ENCODE measurements around the gene SMPD3.
A peak's percentile ranks its signal among the peaks of the same experiment; 100 is the strongest.

SMPD3 gene

DNA sequence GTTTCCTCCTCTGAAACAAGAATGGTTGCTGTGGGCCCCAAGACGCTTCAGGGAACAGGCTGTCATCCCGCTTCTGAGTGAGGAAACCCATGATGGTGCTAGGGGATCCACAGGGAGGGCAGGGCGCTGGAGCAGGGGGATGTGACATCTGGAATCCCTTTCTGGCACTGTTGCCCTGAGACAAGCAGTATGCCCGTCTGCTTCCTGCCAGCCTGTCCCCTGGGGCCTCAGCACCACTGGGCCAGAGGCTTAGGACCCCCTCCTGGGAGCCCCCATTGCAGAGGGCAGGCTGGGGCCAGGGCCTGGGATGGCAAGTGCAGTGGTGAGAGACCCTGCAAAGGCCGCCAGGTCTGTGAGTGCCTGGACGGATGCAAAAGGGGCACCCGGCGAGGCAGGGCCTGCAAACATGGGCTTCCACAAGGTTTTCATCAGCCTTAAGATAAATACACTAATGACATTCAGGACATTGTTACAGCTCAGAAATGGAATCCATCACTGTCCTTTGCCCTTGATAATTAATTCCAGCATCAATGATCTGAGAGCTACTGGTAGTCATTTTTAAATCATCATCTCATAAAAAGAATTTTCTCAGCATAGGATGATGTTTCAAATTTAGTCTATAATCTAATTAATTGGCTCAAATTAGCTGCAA lies 85.9 kb downstream of the SMPD3 start:
- H3K27ac Mint-ChIP-seq = no peak overlapping the region
- no peak for DNase-seq
- peaks cover 11% of the 10 kb centered on the region for H3K4me1 Mint-ChIP-seq (ENCODE audit: low read depth)
- peaks cover 23% of the 10 kb centered on the region for H3K36me3 Mint-ChIP-seq (ENCODE audit: low read depth)
- H3K27me3 Mint-ChIP-seq = peaks cover 16% of the 10 kb centered on the region
- no peak overlapping the region for H3K4me3 Mint-ChIP-seq
- H3K9me3 Mint-ChIP-seq = no peaks in the 10 kb centered on the region

GRCh38 chr16:68361485-68361884 lies 86.8 kb downstream of the SMPD3 start:
- Mint-ChIP-seq H3K9me3 (no peaks in the 10 kb centered on the region), H3K27ac (no peak overlapping the region), H3K4me1 (ENCODE audit: low read depth) (peaks cover 15% of the 10 kb centered on the region), H3K27me3 (peaks cover 12% of the 10 kb centered on the region), H3K36me3 (ENCODE audit: low read depth) (peaks cover 32% of the 10 kb centered on the region), H3K4me3 (no peak overlapping the region)
- no peak for DNase-seq

- no peak for DNase-seq
- H3K4me3 Mint-ChIP-seq = no peak overlapping the region
- H3K9me3 Mint-ChIP-seq = no peaks in the 10 kb centered on the region
- peaks cover 7% of the 10 kb centered on the region for H3K27me3 Mint-ChIP-seq
- H3K4me1 Mint-ChIP-seq (ENCODE audit: low read depth) = peaks cover 21% of the 10 kb centered on the region
- H3K36me3 Mint-ChIP-seq (ENCODE audit: low read depth) = peaks cover 37% of the 10 kb centered on the region
- no peak overlapping the region for H3K27ac Mint-ChIP-seq
Observed at GRCh38 chr16:68360956-68361355, 87.4 kb downstream of the SMPD3 start.

- Mint-ChIP-seq H3K9me3 (no peaks in the 10 kb centered on the region), H3K27ac (no peak overlapping the region), H3K4me1 (ENCODE audit: low read depth) (peaks cover 25% of the 10 kb centered on the region), H3K4me3 (no peak overlapping the region), H3K27me3 (peaks cover 3% of the 10 kb centered on the region), H3K36me3 (ENCODE audit: low read depth) (peaks cover 40% of the 10 kb centered on the region)
- DNase-seq = no peak
Observed at GRCh38 chr16:68360547-68360946, 87.8 kb downstream of the SMPD3 start.

DNA sequence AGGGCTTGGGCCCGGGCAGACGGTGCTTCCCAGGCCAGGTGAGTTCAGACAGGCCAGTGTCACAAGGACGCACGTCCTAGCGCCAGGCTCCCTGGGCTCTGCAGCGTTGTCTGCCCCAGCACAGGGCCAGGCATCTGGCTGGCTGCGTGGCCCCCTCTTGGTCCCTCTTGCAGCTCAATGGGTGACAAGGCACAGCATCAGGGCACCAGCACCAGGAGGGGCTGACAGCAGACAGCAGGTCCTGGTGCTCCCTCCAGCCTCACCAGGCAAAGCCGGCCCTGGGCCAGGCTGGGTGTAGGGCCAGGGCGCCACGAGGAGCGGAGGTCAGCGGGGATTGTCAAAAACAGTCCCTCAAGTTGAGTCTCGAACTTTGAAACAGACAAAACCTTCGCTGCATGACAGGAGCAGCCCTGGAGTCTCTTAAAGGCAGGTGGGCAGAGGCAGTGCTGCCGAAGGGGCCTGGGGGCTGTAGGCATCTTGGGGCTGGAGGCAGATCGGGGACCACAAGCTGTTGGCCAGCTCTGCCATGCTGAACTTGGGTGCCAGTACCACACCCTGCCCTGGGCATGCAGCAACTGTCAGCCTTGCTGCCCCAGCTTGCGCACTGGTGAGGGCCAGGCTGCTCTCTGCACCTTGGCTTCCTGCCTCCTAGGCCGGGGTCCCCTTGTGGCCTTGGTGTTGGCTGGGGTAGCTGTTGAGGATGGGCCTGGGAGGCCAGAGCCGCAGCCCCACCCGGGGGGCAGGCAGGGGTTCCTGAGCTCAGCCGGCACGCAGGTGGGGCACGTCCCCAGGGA lies 88.7 kb downstream of the SMPD3 start:
- Mint-ChIP-seq H3K36me3 (ENCODE audit: low read depth) (peaks cover 50% of the 10 kb centered on the region), H3K27me3 (no peaks in the 10 kb centered on the region), H3K27ac (no peak overlapping the region), H3K4me3 (no peak overlapping the region), H3K4me1 (ENCODE audit: low read depth) (peaks cover 34% of the 10 kb centered on the region), H3K9me3 (no peaks in the 10 kb centered on the region)
- DNase-seq = no peak

- Mint-ChIP-seq H3K27me3 (no peaks in the 10 kb centered on the region), H3K4me1 (ENCODE audit: low read depth) (peaks cover 37% of the 10 kb centered on the region), H3K9me3 (no peaks in the 10 kb centered on the region), H3K27ac (no peak overlapping the region), H3K4me3 (no peak overlapping the region), H3K36me3 (ENCODE audit: low read depth) (peaks cover 56% of the 10 kb centered on the region)
- no peak for DNase-seq
Observed at GRCh38 chr16:68358951-68359350, 89.4 kb downstream of the SMPD3 start.

GRCh38 chr16:68357923-68358322 lies 90.4 kb downstream of the SMPD3 start:
- Mint-ChIP-seq H3K4me3 (no peak overlapping the region), H3K9me3 (no peaks in the 10 kb centered on the region), H3K27ac (no peak overlapping the region), H3K36me3 (ENCODE audit: low read depth) (peaks cover 66% of the 10 kb centered on the region), H3K4me1 (ENCODE audit: low read depth) (peaks cover 37% of the 10 kb centered on the region), H3K27me3 (no peaks in the 10 kb centered on the region)
- no peak for DNase-seq

DNA sequence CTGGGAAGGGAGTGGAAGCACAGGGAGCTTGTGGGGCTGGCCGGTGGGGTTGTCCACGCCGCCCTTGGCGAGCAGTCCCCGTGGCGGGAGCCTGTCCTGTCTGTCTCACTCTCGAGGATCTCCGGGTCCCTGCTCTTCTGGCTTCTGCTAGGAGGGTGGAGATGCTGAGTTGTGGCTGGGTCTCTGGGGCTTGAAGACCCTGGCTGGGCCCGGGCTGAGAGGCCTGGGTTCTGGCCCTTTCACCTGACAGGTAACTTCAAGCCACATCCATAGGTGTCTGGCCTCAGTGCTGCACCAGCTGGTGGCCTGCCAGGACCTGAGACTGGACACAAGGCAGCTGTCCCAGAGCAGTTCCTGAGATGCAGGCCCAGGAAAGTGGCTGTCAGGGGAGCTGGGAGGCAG lies 90.8 kb downstream of the SMPD3 start:
- no peak for DNase-seq
- Mint-ChIP-seq H3K4me1 (ENCODE audit: low read depth) (peaks cover 37% of the 10 kb centered on the region), H3K27me3 (no peaks in the 10 kb centered on the region), H3K9me3 (no peaks in the 10 kb centered on the region), H3K27ac (no peak overlapping the region), H3K36me3 (ENCODE audit: low read depth) (peaks cover 70% of the 10 kb centered on the region), H3K4me3 (no peak overlapping the region)

- Mint-ChIP-seq H3K9me3 (no peaks in the 10 kb centered on the region), H3K4me1 (ENCODE audit: low read depth) (peaks cover 37% of the 10 kb centered on the region), H3K27ac (no peak overlapping the region), H3K4me3 (no peak overlapping the region), H3K36me3 (ENCODE audit: low read depth) (peaks cover 77% of the 10 kb centered on the region), H3K27me3 (no peaks in the 10 kb centered on the region)
- no peak for DNase-seq
Observed at GRCh38 chr16:68356919-68357286, 91.4 kb downstream of the SMPD3 start.

DNA sequence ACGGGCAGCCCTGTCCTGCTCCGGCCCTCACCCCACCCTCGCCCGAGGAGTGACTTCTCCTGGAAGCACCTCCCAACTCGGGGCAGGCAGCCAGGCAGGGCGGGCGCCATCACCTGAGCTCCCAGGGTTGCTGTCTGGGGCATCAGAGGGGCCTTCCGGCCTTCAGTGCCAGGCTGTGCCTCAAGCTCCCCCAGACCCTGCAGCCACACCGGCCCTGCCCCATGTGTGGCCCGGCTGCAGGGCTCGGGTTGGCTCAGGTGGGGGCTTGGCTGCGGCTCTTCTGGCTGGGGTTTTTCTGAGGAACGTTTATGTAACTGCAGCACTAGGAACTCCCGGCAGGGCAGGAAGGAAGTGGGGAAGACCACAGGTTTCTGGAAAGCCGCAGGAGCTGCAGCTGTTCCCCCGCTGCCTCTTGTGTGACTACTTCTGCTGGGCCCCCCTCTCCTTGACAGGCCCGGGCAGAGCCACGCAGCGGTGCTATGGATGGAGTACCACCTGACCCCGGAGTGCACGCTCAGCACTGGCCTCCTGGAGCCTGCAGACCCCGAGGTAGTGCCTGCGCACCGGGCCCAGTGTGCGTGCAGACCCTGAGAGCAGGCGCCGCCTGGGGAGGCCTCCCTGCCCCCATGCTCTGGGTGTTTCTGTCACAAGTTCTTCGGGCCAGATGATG lies 91.9 kb downstream of the SMPD3 start:
- Mint-ChIP-seq H3K27ac (peak overlapping the region; percentile 76), H3K36me3 (ENCODE audit: low read depth) (peaks cover 82% of the 10 kb centered on the region), H3K9me3 (no peaks in the 10 kb centered on the region), H3K27me3 (no peaks in the 10 kb centered on the region), H3K4me3 (peak overlapping the region; percentile 38), H3K4me1 (ENCODE audit: low read depth) (peaks cover 37% of the 10 kb centered on the region)
- peak; percentile 76 for DNase-seq

- Mint-ChIP-seq H3K9me3 (no peaks in the 10 kb centered on the region), H3K27me3 (no peaks in the 10 kb centered on the region), H3K4me1 (ENCODE audit: low read depth) (peaks cover 37% of the 10 kb centered on the region), H3K4me3 (no peak overlapping the region), H3K27ac (no peak overlapping the region), H3K36me3 (ENCODE audit: low read depth) (peaks cover 85% of the 10 kb centered on the region)
- DNase-seq = no peak
Observed at GRCh38 chr16:68355447-68356248, 92.7 kb downstream of the SMPD3 start.

GRCh38 chr16:68354816-68355215 lies 93.5 kb downstream of the SMPD3 start:
- Mint-ChIP-seq H3K36me3 (ENCODE audit: low read depth) (peaks cover 87% of the 10 kb centered on the region), H3K9me3 (no peaks in the 10 kb centered on the region), H3K4me3 (no peak overlapping the region), H3K27ac (no peak overlapping the region), H3K27me3 (no peaks in the 10 kb centered on the region), H3K4me1 (ENCODE audit: low read depth) (peaks cover 37% of the 10 kb centered on the region)
- DNase-seq = no peak

DNA sequence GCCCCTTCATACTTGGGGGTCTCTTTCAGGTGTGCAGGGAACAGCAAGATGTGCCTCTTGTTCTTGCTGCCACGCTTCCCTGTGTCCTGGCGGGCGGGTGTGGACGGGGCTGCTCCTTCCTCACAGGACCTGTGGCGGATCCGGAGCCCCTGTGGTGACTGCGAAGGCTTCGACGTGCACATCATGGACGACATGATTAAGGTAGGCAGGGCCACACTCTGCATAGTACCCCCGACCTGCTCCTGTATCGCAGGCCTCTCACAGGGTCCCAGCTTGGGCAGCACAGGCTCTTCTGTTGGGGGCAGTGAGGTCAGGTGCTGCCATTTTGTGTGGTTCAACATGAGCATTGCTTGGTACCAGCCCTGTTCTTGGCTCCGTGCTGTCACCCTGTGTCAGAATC lies 94.9 kb downstream of the SMPD3 start:
- DNase-seq = no peak
- Mint-ChIP-seq H3K36me3 (ENCODE audit: low read depth) (peaks cover 95% of the 10 kb centered on the region), H3K27me3 (no peaks in the 10 kb centered on the region), H3K9me3 (no peaks in the 10 kb centered on the region), H3K4me3 (no peak overlapping the region), H3K4me1 (ENCODE audit: low read depth) (peaks cover 37% of the 10 kb centered on the region), H3K27ac (no peak overlapping the region)

GRCh38 chr16:68351991-68352431 lies 96.3 kb downstream of the SMPD3 start:
- Mint-ChIP-seq H3K36me3 (ENCODE audit: low read depth) (peaks cover 95% of the 10 kb centered on the region), H3K27me3 (no peaks in the 10 kb centered on the region), H3K27ac (no peak overlapping the region), H3K4me1 (ENCODE audit: low read depth) (peaks cover 27% of the 10 kb centered on the region), H3K9me3 (no peaks in the 10 kb centered on the region), H3K4me3 (no peak overlapping the region)
- no peak for DNase-seq

Data from activated T-cell treated with anti-CD3 and anti-CD28 coated beads, Interleukin-2, amount 50 U/mL, for 24 hours (primary cell).